Chondrocyte (in vitro differentiated cells): Measurements from ENCODE around the gene RNF14. TPM values are rescaled to one million over a fixed set of nuclear protein-coding genes. Genes with fewer than 3 reads are reported as not detected.

Experiments
- DNase-seq: peaks from one replicate; pipeline ENCODE4 v3.0.0; 2021; ENCODE audit warnings: mixed read lengths, low spot score
- H3K27ac Mint-ChIP-seq: one replicate; pipeline ENCODE4 v1.8.0; 2021; ENCODE audit warnings: mild to moderate bottlenecking, moderate library complexity, mixed read lengths; ENCODE audit not compliant: unreplicated experiment
- H3K27me3 Mint-ChIP-seq: 2 replicates; pipeline ENCODE4 v1.8.0; 2021; ENCODE audit warnings: low read depth, mixed read lengths
- H3K36me3 Mint-ChIP-seq: 2 replicates; pipeline ENCODE4 v1.8.0; 2021; ENCODE audit warnings: low read depth, mixed read lengths
- H3K4me1 Mint-ChIP-seq: 2 replicates; pipeline ENCODE4 v1.8.0; 2021; ENCODE audit warnings: low read depth, mild to moderate bottlenecking, mixed read lengths
- H3K4me3 Mint-ChIP-seq: one replicate; pipeline ENCODE4 v1.8.0; 2021; ENCODE audit warnings: mild to moderate bottlenecking, moderate library complexity, mixed read lengths; ENCODE audit not compliant: unreplicated experiment
- H3K9me3 Mint-ChIP-seq: 2 replicates; pipeline ENCODE4 v1.8.0; 2021; ENCODE audit warnings: low read depth, mixed read lengths
- CTCF ChIP-seq: fragments of 200-600 bp; sonication (generic); IDR thresholded peaks from 2 replicates; pipeline ENCODE4 v1.5.0; 2021; ENCODE audit warnings: antibody characterized with exemption, mild to moderate bottlenecking, moderate library complexity
- total RNA-seq: library from RNA; stranded (reverse); gene quantifications from 3 replicates; pipeline ENCODE4 v1.2.1, GENCODE V29; 2021

The RNF14 gene
- total RNA-seq, 1 donor from 2014 or later: 83.6 TPM

GRCh38 chr5:141948812-141949211 lies 20.1 kb upstream of the RNF14 start:
- no peaks in the 10 kb centered on the region for H3K9me3 Mint-ChIP-seq
- no peak overlapping the region for H3K27ac Mint-ChIP-seq
- H3K27me3 Mint-ChIP-seq: peaks cover 8% of the 10 kb centered on the region
- H3K36me3 Mint-ChIP-seq: no peaks in the 10 kb centered on the region
- no peak for DNase-seq
- TF ChIP-seq CTCF: no peak
- H3K4me3 Mint-ChIP-seq: no peak overlapping the region
- H3K4me1 Mint-ChIP-seq: peaks cover 5% of the 10 kb centered on the region

- no peaks in the 10 kb centered on the region for H3K36me3 Mint-ChIP-seq
- TF ChIP-seq CTCF: no peak
- no peak overlapping the region for H3K4me3 Mint-ChIP-seq
- H3K9me3 Mint-ChIP-seq: no peaks in the 10 kb centered on the region
- DNase-seq: no peak
- H3K4me1 Mint-ChIP-seq: peaks cover 5% of the 10 kb centered on the region
- H3K27me3 Mint-ChIP-seq: peaks cover 8% of the 10 kb centered on the region
- no peak overlapping the region for H3K27ac Mint-ChIP-seq
These were observed 19.4 kb upstream of the RNF14 start for GRCh38 chr5:141949511-141949910.

- no peaks in the 10 kb centered on the region for H3K36me3 Mint-ChIP-seq
- no peaks in the 10 kb centered on the region for H3K9me3 Mint-ChIP-seq
- peaks cover 4% of the 10 kb centered on the region for H3K4me1 Mint-ChIP-seq
- TF ChIP-seq CTCF: no peak
- H3K27me3 Mint-ChIP-seq: peaks cover 8% of the 10 kb centered on the region
- no peak overlapping the region for H3K27ac Mint-ChIP-seq
- DNase-seq: no peak
- H3K4me3 Mint-ChIP-seq: no peak overlapping the region
These were observed 18.5 kb upstream of the RNF14 start for GRCh38 chr5:141950207-141951005.

- no peaks in the 10 kb centered on the region for H3K4me1 Mint-ChIP-seq
- H3K36me3 Mint-ChIP-seq: no peaks in the 10 kb centered on the region
- no peak overlapping the region for H3K27ac Mint-ChIP-seq
These were observed 17.5 kb upstream of the RNF14 start for GRCh38 chr5:141951332-141951781.

GRCh38 chr5:141952020-141952419 lies 16.9 kb upstream of the RNF14 start:
- Mint-ChIP-seq H3K9me3 (no peaks in the 10 kb centered on the region), H3K4me3 (no peak overlapping the region), H3K36me3 (no peaks in the 10 kb centered on the region), H3K4me1 (no peaks in the 10 kb centered on the region), H3K27me3 (peaks cover 8% of the 10 kb centered on the region), H3K27ac (no peak overlapping the region)
- no peak for TF ChIP-seq CTCF
- DNase-seq: no peak

More at GRCh38 chr5:141951332-141951781, 17.5 kb upstream of the RNF14 start:
- no peaks in the 10 kb centered on the region for H3K9me3 Mint-ChIP-seq
- peak; percentile 57 for TF ChIP-seq CTCF
- no peak for DNase-seq
- H3K4me3 Mint-ChIP-seq: no peak overlapping the region
- peaks cover 8% of the 10 kb centered on the region for H3K27me3 Mint-ChIP-seq
